Stimulated activated memory B cell treated with anti-CD40 and anti-IgM and Interleukin-4, amounts not matched to agents 10 μg/mL and 1 μg/mL and 100 μg/mL, for 72 hours (primary cell): ENCODE measurements around the gene UBA6.

Experiments used
- ATAC-seq: fragments of 150-1000 bp; cut with Tn5 transposase; 2 replicates; pipeline ENCODE4 v1.10.0; 2021
- H3K27ac Mint-ChIP-seq: one replicate; pipeline ENCODE4 v1.8.0; 2022; ENCODE audit warnings: mild to moderate bottlenecking, mixed read lengths
- H3K27me3 Mint-ChIP-seq: one replicate; pipeline ENCODE4 v1.8.0; 2022; ENCODE audit warnings: mixed read lengths
- H3K36me3 Mint-ChIP-seq: one replicate; pipeline ENCODE4 v1.8.0; 2022; ENCODE audit warnings: mixed read lengths
- H3K4me1 Mint-ChIP-seq: one replicate; pipeline ENCODE4 v1.8.0; 2022; ENCODE audit warnings: mixed read lengths
- H3K4me3 Mint-ChIP-seq: one replicate; pipeline ENCODE4 v1.8.0; 2022; ENCODE audit warnings: mild to moderate bottlenecking, moderate library complexity, mixed read lengths
- H3K9me3 Mint-ChIP-seq: one replicate; pipeline ENCODE4 v1.8.0; 2022; ENCODE audit warnings: mixed read lengths

The UBA6 gene

DNA sequence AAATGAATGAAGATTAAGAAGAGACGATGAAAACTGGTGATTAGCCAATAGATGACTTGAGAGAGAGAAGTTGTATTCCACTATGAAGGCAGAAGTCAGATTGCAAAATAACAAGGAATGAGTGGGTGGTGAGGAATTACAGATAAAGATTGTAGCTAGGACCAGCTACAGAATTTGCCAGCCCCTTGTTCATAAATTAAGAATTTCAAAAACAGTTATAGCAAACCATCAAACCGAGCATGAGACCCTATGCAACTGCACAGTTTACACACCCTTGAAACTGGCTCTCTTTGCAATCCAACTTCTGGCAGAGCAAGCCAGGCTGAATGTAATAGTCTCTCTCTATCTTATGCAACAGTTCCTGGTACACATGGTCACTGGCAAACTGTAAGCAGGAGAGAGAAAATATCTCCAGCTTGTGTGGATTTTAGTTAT lies 107.2 kb downstream of the UBA6 start:
- Mint-ChIP-seq H3K36me3 (peaks cover 75% of the 10 kb centered on the region), H3K27me3 (no peaks in the 10 kb centered on the region), H3K4me1 (peaks cover 32% of the 10 kb centered on the region), H3K4me3 (no peak overlapping the region), H3K9me3 (no peaks in the 10 kb centered on the region), H3K27ac (no peak overlapping the region)
- ATAC-seq: no peak

DNA sequence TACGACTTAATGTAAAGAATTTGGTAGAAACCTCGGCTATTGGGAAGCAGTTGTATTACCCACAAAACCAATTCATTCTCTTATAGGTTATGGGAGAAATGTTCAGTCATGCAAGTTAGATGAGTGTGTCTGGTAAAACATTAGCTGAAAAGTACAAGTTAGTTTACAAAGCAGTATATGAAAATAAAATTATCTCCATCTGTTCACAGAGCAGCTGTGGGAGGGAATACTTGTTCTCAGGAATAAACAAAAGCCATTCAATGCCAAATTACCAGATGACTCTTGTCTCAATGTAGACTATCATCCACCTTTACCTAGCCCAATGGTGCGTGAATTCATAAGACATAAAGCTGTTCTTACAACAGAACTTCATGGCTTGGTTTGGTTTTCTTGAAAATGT lies 113.8 kb downstream of the UBA6 start:
- no peaks in the 10 kb centered on the region for H3K9me3 Mint-ChIP-seq
- H3K27me3 Mint-ChIP-seq: no peaks in the 10 kb centered on the region
- no peak overlapping the region for H3K4me3 Mint-ChIP-seq
- peaks cover 52% of the 10 kb centered on the region for H3K36me3 Mint-ChIP-seq
- no peak overlapping the region for H3K27ac Mint-ChIP-seq
- H3K4me1 Mint-ChIP-seq: peaks cover 7% of the 10 kb centered on the region
- no peak for ATAC-seq

DNA sequence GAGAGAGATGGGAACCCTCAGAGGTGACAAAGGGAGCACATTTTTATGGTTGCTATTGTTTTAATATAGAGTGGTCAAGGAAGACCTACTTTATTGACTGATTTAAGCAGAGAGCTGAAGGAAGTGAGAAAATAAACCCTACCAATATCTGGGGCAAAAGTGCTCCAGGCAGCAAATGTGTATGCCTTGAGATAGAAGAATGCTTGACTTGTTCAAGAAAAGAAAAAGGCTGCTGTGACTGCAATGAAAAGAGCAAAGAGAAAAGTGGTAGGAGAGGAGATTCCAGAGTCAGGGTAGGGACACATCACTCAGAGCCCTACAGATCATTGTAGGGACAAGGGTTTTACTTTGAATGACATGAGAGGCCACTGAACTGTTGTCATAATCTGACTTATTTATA lies 116.5 kb downstream of the UBA6 start:
- no peaks in the 10 kb centered on the region for H3K27me3 Mint-ChIP-seq
- ATAC-seq: no peak
- no peaks in the 10 kb centered on the region for H3K9me3 Mint-ChIP-seq
- H3K27ac Mint-ChIP-seq: peak overlapping the region; percentile 70
- no peak overlapping the region for H3K4me3 Mint-ChIP-seq
- peaks cover 26% of the 10 kb centered on the region for H3K4me1 Mint-ChIP-seq
- peaks cover 44% of the 10 kb centered on the region for H3K36me3 Mint-ChIP-seq

DNA sequence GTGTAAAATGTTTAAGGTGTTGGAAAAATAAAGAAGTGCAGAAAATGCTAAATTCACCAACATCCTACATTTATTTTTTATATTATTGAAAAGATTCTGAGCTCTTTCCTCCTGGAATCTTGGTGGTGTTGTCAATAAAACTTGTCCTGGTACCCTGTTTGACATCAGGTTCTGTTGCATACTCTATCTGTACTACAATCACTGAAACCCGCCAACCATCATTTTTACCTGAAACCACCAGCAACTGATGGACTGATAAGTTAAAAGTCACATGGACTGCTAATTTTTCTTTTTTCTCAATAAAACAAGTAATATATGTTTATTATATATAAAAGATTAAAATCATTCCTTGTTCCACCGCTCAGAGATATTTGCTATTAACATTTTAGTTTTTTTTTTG lies 119.0 kb downstream of the UBA6 start:
- Mint-ChIP-seq H3K4me1 (peaks cover 38% of the 10 kb centered on the region), H3K9me3 (no peaks in the 10 kb centered on the region), H3K36me3 (peaks cover 56% of the 10 kb centered on the region), H3K4me3 (peak overlapping the region; percentile 67), H3K27me3 (no peaks in the 10 kb centered on the region), H3K27ac (peak overlapping the region; percentile 93)
- no peak for ATAC-seq

GRCh38 chr4:67581208-67581857 lies 119.6 kb downstream of the UBA6 start:
- H3K36me3 Mint-ChIP-seq: peaks cover 56% of the 10 kb centered on the region
- no peaks in the 10 kb centered on the region for H3K9me3 Mint-ChIP-seq
- peaks cover 42% of the 10 kb centered on the region for H3K4me1 Mint-ChIP-seq
- peak overlapping the region; percentile 93 for H3K27ac Mint-ChIP-seq
- peak; percentile 77 for ATAC-seq
- H3K4me3 Mint-ChIP-seq: peak overlapping the region; percentile 67
- no peaks in the 10 kb centered on the region for H3K27me3 Mint-ChIP-seq

- Mint-ChIP-seq H3K4me1 (peaks cover 50% of the 10 kb centered on the region), H3K27ac (peak overlapping the region; percentile 93), H3K36me3 (peaks cover 54% of the 10 kb centered on the region), H3K9me3 (no peaks in the 10 kb centered on the region), H3K4me3 (no peak overlapping the region), H3K27me3 (no peaks in the 10 kb centered on the region)
- ATAC-seq: no peak
Measured at GRCh38 chr4:67580577-67580976, 120.4 kb downstream of the UBA6 start.

DNA sequence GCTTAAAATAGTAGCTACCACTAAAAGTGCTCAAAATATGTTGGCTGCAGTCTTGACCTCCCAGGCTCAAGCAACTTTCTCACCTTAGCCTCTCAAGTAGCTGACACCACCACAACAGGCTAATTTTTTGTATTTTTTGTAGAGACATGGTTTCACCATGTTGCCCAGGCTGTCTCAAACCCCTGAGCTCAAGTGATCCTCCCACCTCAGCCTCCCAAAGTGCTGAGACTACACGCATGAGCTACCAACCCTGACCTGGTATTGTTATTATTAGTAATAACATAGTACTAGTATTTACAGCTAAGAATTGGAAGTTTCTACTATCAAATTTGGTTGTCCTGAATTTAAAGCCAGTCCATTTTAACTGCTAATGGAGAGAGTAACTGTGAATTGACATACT lies 124.4 kb downstream of the UBA6 start:
- Mint-ChIP-seq H3K4me3 (no peak overlapping the region), H3K27ac (peak overlapping the region; percentile 95), H3K36me3 (peaks cover 37% of the 10 kb centered on the region), H3K27me3 (no peaks in the 10 kb centered on the region), H3K9me3 (no peaks in the 10 kb centered on the region), H3K4me1 (peaks cover 69% of the 10 kb centered on the region)
- no peak for ATAC-seq

DNA sequence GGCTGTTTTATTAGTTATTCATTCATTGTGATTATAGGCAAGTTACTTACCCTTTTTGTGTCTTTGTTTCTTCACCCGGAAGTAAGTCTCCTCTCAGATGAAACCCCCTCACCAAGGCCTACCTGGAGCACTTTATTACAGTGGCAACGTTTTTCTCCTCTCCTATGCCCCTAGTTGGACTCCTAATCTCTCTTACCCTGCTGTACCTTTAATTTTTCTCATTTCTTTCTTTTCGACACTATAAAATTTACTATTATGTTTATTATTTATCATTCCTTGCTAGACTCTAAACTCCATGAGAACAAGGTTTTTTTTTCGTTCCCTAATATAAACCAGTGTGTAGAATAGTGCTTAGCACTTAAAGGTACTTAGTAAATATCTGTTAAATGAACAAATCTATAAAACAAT lies 124.9 kb downstream of the UBA6 start:
- no peak for ATAC-seq
- Mint-ChIP-seq H3K27me3 (no peaks in the 10 kb centered on the region), H3K36me3 (peaks cover 37% of the 10 kb centered on the region), H3K27ac (peak overlapping the region; percentile 95), H3K9me3 (no peaks in the 10 kb centered on the region), H3K4me1 (peaks cover 64% of the 10 kb centered on the region), H3K4me3 (peak overlapping the region; percentile 67)

DNA sequence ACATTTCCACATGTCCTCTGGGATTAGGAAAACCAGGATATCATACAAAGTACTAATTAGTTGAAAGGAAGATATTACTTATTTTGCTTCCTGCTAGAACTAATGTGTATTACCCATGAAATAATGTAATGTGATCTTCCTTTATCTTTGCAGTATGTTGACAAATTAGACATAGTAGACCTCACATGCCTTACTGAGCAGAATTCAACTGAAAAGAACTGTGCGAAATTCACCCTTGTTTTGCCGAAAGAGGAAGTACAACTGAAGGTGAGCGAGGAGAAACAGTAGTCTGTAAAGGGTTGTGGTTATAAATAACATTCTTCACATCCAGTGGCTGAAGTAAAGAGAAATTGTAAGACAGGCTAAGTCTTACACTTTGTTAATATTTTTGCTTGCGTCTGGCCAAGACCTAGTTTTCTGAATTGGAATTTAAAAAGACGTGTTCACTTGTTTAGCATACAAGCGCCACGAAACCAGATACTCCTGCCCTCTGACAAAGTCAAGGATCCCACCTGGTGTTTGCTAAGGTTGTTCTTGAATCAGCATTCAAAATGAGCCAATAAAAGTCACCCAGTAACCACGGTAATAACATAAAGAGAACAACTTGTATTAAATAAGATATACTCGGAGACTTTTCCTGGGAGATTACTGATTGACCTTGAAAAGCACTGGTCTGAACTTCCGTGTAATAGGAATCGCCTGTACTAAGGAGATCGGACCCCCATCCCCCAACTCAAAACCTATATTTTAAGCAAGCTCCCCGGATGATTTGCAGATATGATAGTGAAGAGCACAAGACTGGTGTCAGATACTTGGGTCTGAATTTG lies 125.5 kb downstream of the UBA6 start:
- no peaks in the 10 kb centered on the region for H3K9me3 Mint-ChIP-seq
- peaks cover 61% of the 10 kb centered on the region for H3K4me1 Mint-ChIP-seq
- ATAC-seq: peak; percentile 97
- peak overlapping the region; percentile 95 for H3K27ac Mint-ChIP-seq
- peaks cover 36% of the 10 kb centered on the region for H3K36me3 Mint-ChIP-seq
- H3K27me3 Mint-ChIP-seq: no peaks in the 10 kb centered on the region
- H3K4me3 Mint-ChIP-seq: peak overlapping the region; percentile 67

- peak overlapping the region; percentile 89 for H3K27ac Mint-ChIP-seq
- H3K4me1 Mint-ChIP-seq: peaks cover 55% of the 10 kb centered on the region
- no peaks in the 10 kb centered on the region for H3K27me3 Mint-ChIP-seq
- no peaks in the 10 kb centered on the region for H3K9me3 Mint-ChIP-seq
- H3K4me3 Mint-ChIP-seq: peak overlapping the region; percentile 11
- H3K36me3 Mint-ChIP-seq: peaks cover 22% of the 10 kb centered on the region
- ATAC-seq: peak; percentile 42
Measured at GRCh38 chr4:67573193-67573592, 127.8 kb downstream of the UBA6 start.

GRCh38 chr4:67571975-67572374 lies 129.0 kb downstream of the UBA6 start:
- Mint-ChIP-seq H3K4me3 (no peak overlapping the region), H3K9me3 (no peaks in the 10 kb centered on the region), H3K36me3 (peaks cover 14% of the 10 kb centered on the region), H3K4me1 (peaks cover 59% of the 10 kb centered on the region), H3K27me3 (no peaks in the 10 kb centered on the region), H3K27ac (peak overlapping the region; percentile 89)
- ATAC-seq: no peak

- Mint-ChIP-seq H3K27me3 (no peaks in the 10 kb centered on the region), H3K27ac (peak overlapping the region; percentile 88), H3K9me3 (no peaks in the 10 kb centered on the region), H3K4me3 (no peak overlapping the region), H3K4me1 (peaks cover 60% of the 10 kb centered on the region), H3K36me3 (peaks cover 13% of the 10 kb centered on the region)
- ATAC-seq: no peak
Measured at GRCh38 chr4:67570537-67570936, 130.4 kb downstream of the UBA6 start.

GRCh38 chr4:67568820-67569219 lies 132.1 kb downstream of the UBA6 start:
- Mint-ChIP-seq H3K27me3 (no peaks in the 10 kb centered on the region), H3K9me3 (no peaks in the 10 kb centered on the region), H3K4me1 (peaks cover 65% of the 10 kb centered on the region), H3K4me3 (no peak overlapping the region), H3K27ac (no peak overlapping the region), H3K36me3 (peaks cover 13% of the 10 kb centered on the region)
- ATAC-seq: no peak

DNA sequence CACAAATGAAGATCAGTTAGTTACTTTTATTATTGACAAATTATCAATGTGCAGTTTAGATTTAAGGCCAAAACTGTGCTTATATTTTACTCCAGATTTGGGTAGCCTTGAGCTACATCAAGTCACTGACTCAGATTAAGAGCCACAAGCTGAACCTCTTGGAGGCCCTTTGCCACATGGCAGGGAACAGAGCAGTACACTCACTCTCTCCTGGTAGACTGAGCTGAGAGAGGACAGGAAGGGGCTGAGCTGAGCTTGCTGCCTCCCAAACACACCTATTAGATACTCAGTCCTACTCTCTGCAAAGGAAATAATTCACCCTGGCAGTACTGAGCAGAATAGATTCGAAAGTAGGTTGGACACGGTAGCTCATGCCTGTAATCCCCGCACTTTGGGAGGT lies 134.6 kb downstream of the UBA6 start:
- no peaks in the 10 kb centered on the region for H3K27me3 Mint-ChIP-seq

GRCh38 chr4:67565284-67565683 lies 135.7 kb downstream of the UBA6 start:
- Mint-ChIP-seq H3K27me3 (no peaks in the 10 kb centered on the region), H3K9me3 (no peaks in the 10 kb centered on the region), H3K36me3 (peaks cover 26% of the 10 kb centered on the region), H3K27ac (peak overlapping the region; percentile 88), H3K4me1 (peaks cover 69% of the 10 kb centered on the region), H3K4me3 (no peak overlapping the region)
- ATAC-seq: no peak

More for the DNA sequence above, 134.6 kb downstream of the UBA6 start:
- Mint-ChIP-seq H3K9me3 (no peaks in the 10 kb centered on the region), H3K4me3 (no peak overlapping the region), H3K36me3 (peaks cover 23% of the 10 kb centered on the region), H3K27ac (peak overlapping the region; percentile 88), H3K4me1 (peaks cover 63% of the 10 kb centered on the region)
- no peak for ATAC-seq
